Activated CD8-positive, alpha-beta memory T cell treated with anti-CD3 and anti-CD28 coated beads, Interleukin-2, amount 50 U/mL, for 24 hours (primary cell): ENCODE measurements around the gene LINC01488.

ENCODE experiments used
- DNase-seq: peaks from one replicate; pipeline ENCODE4 v3.0.0-alpha.2; 2020; ENCODE audit errors: extremely low read depth

The LINC01488 gene

GRCh38 chr11:69463995-69464960 is 17.2 kb upstream of the LINC01488 start:
- no peak for DNase-seq

DNA sequence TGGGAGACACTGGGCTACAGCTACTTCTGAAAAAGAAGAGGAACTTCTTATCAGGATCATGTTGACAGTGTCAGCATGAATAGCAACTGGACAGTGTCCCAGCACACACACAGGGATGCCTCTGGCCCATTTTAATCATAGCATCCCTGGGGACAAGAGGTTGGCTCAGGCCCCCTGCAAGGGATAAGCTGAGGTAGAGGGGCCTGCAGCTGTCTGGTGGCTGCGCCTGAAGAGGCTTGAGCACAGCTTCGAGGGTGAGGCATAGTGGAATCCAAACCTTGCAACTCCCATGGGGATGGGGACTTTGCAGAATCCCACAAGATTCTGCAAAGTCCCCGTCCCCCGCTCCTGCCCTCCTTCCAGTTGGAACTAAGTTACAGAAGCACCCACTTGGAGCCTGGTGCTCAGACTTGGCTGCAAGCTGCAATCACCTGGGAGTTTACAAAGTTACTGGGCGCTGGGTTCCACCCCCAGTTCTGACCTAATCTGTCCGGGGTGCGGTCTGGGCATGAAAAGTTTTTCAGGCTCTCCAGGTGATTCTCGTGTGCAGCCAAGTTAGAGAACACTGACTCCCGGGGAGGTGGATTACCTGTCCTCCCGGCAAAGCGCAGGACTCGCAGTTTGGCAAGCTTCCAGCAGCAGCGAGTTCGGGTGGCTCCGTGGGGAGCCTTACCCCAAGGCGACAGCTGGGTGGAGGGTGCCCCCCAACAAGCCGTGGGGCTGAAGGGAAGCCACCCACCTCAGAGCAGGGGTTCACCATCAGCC is 16.0 kb upstream of the LINC01488 start:
- no peak for DNase-seq

- no peak for DNase-seq
Observed at GRCh38 chr11:69466039-69466438, 15.4 kb upstream of the LINC01488 start.

- no peak for DNase-seq
Observed at GRCh38 chr11:69467196-69467595, 14.3 kb upstream of the LINC01488 start.

- no peak for DNase-seq
Observed at GRCh38 chr11:69467646-69468045, 13.8 kb upstream of the LINC01488 start.

DNA sequence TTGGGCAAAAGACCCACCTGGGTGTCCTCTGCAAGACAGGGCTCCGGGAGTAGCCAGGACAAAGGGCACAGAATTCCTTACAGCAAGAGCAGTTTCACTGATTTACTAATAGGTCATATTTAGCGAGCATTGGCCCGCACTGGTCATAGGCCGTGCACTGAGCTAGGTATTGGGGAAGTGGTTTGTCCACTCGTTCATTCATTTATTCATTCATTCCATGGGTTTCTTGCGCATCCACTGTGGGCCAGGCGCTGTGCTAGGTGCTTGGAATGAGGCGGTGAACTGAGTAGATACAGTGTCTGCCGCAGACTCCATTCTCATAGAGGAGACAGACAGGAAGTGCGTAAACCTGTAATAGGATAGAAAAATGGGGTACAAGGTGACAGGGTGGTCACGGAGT is 13.2 kb upstream of the LINC01488 start:
- no peak for DNase-seq

GRCh38 chr11:69468911-69469885 is 12.3 kb upstream of the LINC01488 start:
- DNase-seq, result no peak

- DNase-seq, result no peak
Observed at GRCh38 chr11:69470301-69470700, 11.2 kb upstream of the LINC01488 start.

GRCh38 chr11:69470793-69471728 is 10.4 kb upstream of the LINC01488 start:
- no peak for DNase-seq

- DNase-seq, result no peak
Observed at GRCh38 chr11:69471729-69472540, 9.5 kb upstream of the LINC01488 start.

- no peak for DNase-seq
Observed at GRCh38 chr11:69472541-69473275, 8.8 kb upstream of the LINC01488 start.

- no peak for DNase-seq
Observed at GRCh38 chr11:69473276-69473845, 8.1 kb upstream of the LINC01488 start.

DNA sequence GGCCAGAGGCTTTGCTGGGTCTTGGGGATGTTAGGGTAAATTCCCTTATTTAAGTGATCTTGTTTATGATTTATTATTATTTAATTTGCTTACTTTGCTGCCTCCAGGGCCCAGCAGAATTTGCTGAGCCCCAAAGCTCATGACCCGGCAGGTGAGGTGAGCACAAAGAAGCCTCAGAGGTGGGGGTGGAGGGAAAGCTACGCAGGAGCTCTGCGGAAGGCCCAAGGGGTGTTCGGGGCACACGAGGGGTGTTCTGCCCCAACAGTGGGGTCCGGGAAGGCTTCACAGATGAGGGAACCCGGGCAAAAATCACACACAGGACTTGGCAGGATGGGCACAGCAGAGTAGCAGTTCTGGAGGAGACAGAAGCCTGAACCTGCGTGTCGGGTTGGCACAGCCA is 6.7 kb upstream of the LINC01488 start:
- no peak for DNase-seq

DNA sequence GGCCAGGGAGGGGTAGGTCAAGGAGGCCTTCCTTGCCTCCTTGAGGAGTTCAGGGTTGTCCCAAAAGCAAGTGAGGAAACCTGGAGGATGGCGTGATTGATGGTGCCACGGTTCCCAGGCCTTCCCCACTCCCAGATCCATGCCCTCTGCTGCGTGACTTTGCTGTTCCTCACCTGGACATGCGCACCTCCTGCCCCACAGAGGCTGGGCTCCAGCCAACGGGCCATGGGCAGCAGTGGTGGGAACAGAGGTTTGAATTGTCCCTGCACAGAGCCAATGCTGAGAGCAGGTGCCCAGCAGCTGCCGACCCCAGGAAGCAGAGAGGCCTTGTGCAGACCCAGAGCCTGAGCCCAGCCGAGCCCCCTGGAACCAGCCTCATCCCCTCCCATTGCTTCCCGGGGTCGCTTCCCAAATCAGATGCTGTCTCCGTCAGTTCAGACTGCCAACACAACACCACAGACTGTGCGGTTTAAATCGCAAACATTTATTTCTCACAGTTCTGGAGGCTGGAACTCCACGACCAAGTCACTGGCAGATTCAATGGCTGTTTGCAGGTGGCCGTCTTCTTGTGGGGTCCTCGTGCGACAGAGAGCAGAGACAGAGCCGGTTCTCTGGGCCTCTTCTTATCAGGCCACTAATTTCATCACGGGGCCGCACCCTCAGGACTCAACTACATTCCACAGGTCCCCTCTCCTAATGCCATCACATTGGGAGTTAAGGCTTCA is 6.2 kb upstream of the LINC01488 start:
- DNase-seq, result no peak

- no peak for DNase-seq
Observed at GRCh38 chr11:69475866-69476471, 5.5 kb upstream of the LINC01488 start.

DNA sequence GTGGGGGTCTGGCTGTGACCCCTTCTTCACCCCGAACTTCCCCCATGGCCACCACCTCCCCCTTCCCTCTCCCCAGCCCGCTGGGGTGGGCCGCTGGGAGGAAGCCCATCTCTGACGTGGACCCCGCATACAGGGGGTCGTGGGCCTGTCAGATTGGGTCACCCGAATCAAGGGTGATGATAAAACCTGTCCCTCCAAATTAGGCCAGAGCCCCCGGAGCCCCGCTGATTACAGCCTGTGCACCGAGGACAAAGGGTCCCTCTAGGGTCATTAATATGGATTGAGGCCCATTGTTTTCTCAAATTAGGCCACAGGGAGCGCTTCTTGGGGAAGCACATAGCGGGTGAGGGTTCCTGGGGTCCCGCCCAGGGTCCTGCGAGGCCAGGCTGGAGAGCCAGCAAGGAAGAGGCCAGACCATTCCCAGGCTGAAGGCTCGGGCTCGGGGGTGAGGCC is 4.9 kb upstream of the LINC01488 start:
- no peak for DNase-seq

- DNase-seq, result no peak
Observed at GRCh38 chr11:69477086-69477485, 4.4 kb upstream of the LINC01488 start.
